Measurements from ENCODE around the gene PLAU.
"Not testable (repeated sequence)": the region's sequence is repeated elsewhere in the genome, so short reads cannot be mapped to it uniquely, and the experiment has no call there.

DNA sequence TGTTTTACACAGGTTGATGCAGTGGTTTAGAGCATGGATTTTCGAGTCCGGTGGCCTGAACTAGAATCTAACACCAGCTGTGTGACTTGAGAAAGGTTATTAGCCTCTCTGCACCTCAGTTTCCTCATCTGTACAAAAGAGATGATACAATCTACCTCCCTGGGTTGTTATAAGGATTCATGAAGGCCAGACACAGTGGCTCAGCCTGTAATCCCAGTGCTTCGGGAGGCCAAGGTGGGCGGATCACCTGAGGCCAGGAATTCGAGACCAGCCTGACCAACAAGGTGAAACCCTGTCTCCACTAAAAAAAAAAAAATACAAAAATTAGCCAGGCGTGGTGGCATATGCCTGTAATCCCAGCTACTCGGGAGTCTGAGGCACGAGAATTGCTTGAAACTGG lies 8.5 kb downstream of the PLAU start:
- TF ChIP-seq, protein P1, sequence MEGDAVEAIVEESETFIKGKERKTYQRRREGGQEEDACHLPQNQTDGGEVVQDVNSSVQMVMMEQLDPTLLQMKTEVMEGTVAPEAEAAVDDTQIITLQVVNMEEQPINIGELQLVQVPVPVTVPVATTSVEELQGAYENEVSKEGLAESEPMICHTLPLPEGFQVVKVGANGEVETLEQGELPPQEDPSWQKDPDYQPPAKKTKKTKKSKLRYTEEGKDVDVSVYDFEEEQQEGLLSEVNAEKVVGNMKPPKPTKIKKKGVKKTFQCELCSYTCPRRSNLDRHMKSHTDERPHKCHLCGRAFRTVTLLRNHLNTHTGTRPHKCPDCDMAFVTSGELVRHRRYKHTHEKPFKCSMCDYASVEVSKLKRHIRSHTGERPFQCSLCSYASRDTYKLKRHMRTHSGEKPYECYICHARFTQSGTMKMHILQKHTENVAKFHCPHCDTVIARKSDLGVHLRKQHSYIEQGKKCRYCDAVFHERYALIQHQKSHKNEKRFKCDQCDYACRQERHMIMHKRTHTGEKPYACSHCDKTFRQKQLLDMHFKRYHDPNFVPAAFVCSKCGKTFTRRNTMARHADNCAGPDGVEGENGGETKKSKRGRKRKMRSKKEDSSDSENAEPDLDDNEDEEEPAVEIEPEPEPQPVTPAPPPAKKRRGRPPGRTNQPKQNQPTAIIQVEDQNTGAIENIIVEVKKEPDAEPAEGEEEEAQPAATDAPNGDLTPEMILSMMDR (conservative IDR thresholded peaks at IDR 0.05; ENCODE audit: low read depth in 2 of 2), result not testable (repeated sequence)
- not testable (repeated sequence) for TF ChIP-seq EZH2 (IDR thresholded peaks at IDR 0.05; ENCODE audit: low read depth, unreplicated experiment); POLR2AphosphoS5 (IDR thresholded peaks at IDR 0.05; ENCODE audit: low read depth); JUNB (IDR thresholded peaks at IDR 0.05; ENCODE audit: unreplicated experiment); EZH2phosphoT487 (IDR thresholded peaks at IDR 0.05; ENCODE audit: unreplicated experiment); CREB1 (CRISPR knock-in tag; IDR thresholded peaks at IDR 0.05; ENCODE audit: low read depth); ZNF331 (CRISPR knock-in tag; IDR thresholded peaks at IDR 0.05; ENCODE audit: low read depth); ETS1 (IDR thresholded peaks at IDR 0.05); ZNF114 (CRISPR knock-in tag; IDR thresholded peaks at IDR 0.05)
- TF ChIP-seq, protein P2, sequence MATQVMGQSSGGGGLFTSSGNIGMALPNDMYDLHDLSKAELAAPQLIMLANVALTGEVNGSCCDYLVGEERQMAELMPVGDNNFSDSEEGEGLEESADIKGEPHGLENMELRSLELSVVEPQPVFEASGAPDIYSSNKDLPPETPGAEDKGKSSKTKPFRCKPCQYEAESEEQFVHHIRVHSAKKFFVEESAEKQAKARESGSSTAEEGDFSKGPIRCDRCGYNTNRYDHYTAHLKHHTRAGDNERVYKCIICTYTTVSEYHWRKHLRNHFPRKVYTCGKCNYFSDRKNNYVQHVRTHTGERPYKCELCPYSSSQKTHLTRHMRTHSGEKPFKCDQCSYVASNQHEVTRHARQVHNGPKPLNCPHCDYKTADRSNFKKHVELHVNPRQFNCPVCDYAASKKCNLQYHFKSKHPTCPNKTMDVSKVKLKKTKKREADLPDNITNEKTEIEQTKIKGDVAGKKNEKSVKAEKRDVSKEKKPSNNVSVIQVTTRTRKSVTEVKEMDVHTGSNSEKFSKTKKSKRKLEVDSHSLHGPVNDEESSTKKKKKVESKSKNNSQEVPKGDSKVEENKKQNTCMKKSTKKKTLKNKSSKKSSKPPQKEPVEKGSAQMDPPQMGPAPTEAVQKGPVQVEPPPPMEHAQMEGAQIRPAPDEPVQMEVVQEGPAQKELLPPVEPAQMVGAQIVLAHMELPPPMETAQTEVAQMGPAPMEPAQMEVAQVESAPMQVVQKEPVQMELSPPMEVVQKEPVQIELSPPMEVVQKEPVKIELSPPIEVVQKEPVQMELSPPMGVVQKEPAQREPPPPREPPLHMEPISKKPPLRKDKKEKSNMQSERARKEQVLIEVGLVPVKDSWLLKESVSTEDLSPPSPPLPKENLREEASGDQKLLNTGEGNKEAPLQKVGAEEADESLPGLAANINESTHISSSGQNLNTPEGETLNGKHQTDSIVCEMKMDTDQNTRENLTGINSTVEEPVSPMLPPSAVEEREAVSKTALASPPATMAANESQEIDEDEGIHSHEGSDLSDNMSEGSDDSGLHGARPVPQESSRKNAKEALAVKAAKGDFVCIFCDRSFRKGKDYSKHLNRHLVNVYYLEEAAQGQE (IDR thresholded peaks at IDR 0.05; ENCODE audit: unreplicated experiment), result not testable (repeated sequence)
